Fibroblast of lung (primary cell): ENCODE data around the gene MCTP1. TPM values are rescaled to one million over a fixed set of nuclear protein-coding genes. Genes with fewer than 3 reads are reported as not detected.
"Not testable (repeated sequence)": the region's sequence is repeated elsewhere in the genome, so short reads cannot be mapped to it uniquely, and the experiment has no call there.

Experiments
- DNase-seq, 2 donors: peaks; one replicate each; pipeline versions ENCODE4 v3.0.0 to v3.0.0-alpha.2; 2010; ENCODE audit warnings: low read depth in 2 of 2
- H2AFZ ChIP-seq: 2 replicates; pipeline ENCODE4 v1.5.1; 2012; ENCODE audit warnings: low read length, control low read depth, inconsistent platforms
- H3K27ac ChIP-seq: 2 replicates; pipeline ENCODE4 v1.5.1; 2011; ENCODE audit warnings: low read length, control low read depth; ENCODE audit not compliant: insufficient read depth
- H3K27me3 ChIP-seq: 2 replicates; pipeline ENCODE4 v1.5.1; 2011; ENCODE audit warnings: mild to moderate bottlenecking, low read length; ENCODE audit not compliant: control insufficient read depth, insufficient read depth
- H3K36me3 ChIP-seq: 2 replicates; pipeline ENCODE4 v1.5.1; 2011; ENCODE audit warnings: low read length; ENCODE audit not compliant: control insufficient read depth, insufficient read depth
- H3K4me1 ChIP-seq: 2 replicates; pipeline ENCODE4 v1.5.1; 2011; ENCODE audit warnings: low read length; ENCODE audit not compliant: control insufficient read depth, insufficient read depth; ENCODE audit errors: extremely low read depth
- H3K4me2 ChIP-seq: 2 replicates; pipeline ENCODE4 v1.5.1; 2011; ENCODE audit warnings: low read length, control low read depth; ENCODE audit not compliant: insufficient read depth; ENCODE audit errors: extremely low read depth
- H3K4me3 ChIP-seq, 4 experiments: fragments of 200-600 bp in 1 of 4; sonication (generic) in 1 of 4; replicated peaks in 1 of 4; 2 replicates each; pipeline ENCODE4 v1.5.1; 2011 to 2016; ENCODE audit warnings: low read length in 4 of 4, low read depth in 3 of 4, mild to moderate bottlenecking in 3 of 4, control low read depth in 2 of 4, inconsistent platforms in 1 of 4, mixed read lengths in 1 of 4; ENCODE audit not compliant: insufficient read depth in 1 of 4; ENCODE audit errors: control extremely low read depth in 1 of 4
- H3K79me2 ChIP-seq: 2 replicates; pipeline ENCODE4 v1.5.1; 2012; ENCODE audit warnings: mild to moderate bottlenecking, low read length, inconsistent platforms; ENCODE audit not compliant: control insufficient read depth, insufficient read depth
- H3K9ac ChIP-seq: 2 replicates; pipeline ENCODE4 v1.5.1; 2011; ENCODE audit warnings: mild to moderate bottlenecking, low read length, control low read depth; ENCODE audit not compliant: insufficient read depth
- H3K9me3 ChIP-seq: 2 replicates; pipeline ENCODE4 v1.5.1; 2012; ENCODE audit warnings: low read depth, low read length; ENCODE audit not compliant: control insufficient read depth, insufficient read depth
- H4K20me1 ChIP-seq: 2 replicates; pipeline ENCODE4 v1.5.1; 2011; ENCODE audit warnings: low read length; ENCODE audit not compliant: control insufficient read depth, insufficient read depth; ENCODE audit errors: extremely low read depth
- EZH2 ChIP-seq: IDR thresholded peaks from 2 replicates; pipeline ENCODE4 v1.5.1; 2012; ENCODE audit warnings: low read length, control low read depth, mild to moderate bottlenecking; ENCODE audit errors: missing control alignments
- polyA plus RNA-seq, 2 donors: library from polyadenylated mRNA; depleted of rRNA in 1 of 2; stranded (reverse) in 1 of 2; unstranded in 1 of 2; fragments of >200 nt; gene quantifications; 2 replicates each; pipeline ENCODE4 v1.2.1, GENCODE V29; 2011 to 2012; ENCODE audit warnings: missing spikeins in 1 of 2
- total RNA-seq: library from RNA; depleted of rRNA; stranded (reverse); fragments of >200 nt; gene quantifications from 2 replicates; pipeline ENCODE4 v1.2.1, GENCODE V29; 2014
- TF ChIP-seq, protein P1 (sequence below), 2 donors: IDR thresholded peaks in 1 of 2; conservative IDR thresholded peaks in 1 of 2; 1 replicate in 1 of 2; 2 replicates in 1 of 2; pipeline ENCODE4 v1.5.1; 2011 to 2012; ENCODE audit warnings: low read length in 2 of 2, control low read depth in 1 of 2, inconsistent platforms in 1 of 2, low read depth in 1 of 2, mild to moderate bottlenecking in 1 of 2

MCTP1 gene
- total and polyA plus RNA-seq, 2 donors (not counting 1 experiment from before 2014, with no cell fraction given) = 0.78 to 7.9 TPM

GRCh38 chr5:94968507-94969095 lies 316.3 kb downstream of the MCTP1 start:
- Histone ChIP-seq H3K9ac (no peak overlapping the region), H2AFZ (no peak overlapping the region), H3K79me2 (no peaks in the 10 kb centered on the region), H3K27ac (no peak overlapping the region), H3K4me1 (no peaks in the 10 kb centered on the region), H3K27me3 (no peaks in the 10 kb centered on the region), H3K36me3 (no peaks in the 10 kb centered on the region), H3K4me3 (no peak overlapping the region), H4K20me1 (no peaks in the 10 kb centered on the region), H3K4me2 (no peak overlapping the region), H3K9me3 (no peaks in the 10 kb centered on the region)
- TF ChIP-seq, protein P1, sequence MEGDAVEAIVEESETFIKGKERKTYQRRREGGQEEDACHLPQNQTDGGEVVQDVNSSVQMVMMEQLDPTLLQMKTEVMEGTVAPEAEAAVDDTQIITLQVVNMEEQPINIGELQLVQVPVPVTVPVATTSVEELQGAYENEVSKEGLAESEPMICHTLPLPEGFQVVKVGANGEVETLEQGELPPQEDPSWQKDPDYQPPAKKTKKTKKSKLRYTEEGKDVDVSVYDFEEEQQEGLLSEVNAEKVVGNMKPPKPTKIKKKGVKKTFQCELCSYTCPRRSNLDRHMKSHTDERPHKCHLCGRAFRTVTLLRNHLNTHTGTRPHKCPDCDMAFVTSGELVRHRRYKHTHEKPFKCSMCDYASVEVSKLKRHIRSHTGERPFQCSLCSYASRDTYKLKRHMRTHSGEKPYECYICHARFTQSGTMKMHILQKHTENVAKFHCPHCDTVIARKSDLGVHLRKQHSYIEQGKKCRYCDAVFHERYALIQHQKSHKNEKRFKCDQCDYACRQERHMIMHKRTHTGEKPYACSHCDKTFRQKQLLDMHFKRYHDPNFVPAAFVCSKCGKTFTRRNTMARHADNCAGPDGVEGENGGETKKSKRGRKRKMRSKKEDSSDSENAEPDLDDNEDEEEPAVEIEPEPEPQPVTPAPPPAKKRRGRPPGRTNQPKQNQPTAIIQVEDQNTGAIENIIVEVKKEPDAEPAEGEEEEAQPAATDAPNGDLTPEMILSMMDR (conservative IDR thresholded peaks at IDR 0.05 in 1 of 2, IDR thresholded peaks at IDR 0.05 in 1 of 2; ENCODE audit: low read depth in 1 of 2, low read length in 2 of 2) = peak; percentile 61 to 67
- TF ChIP-seq EZH2 = no peak
- DNase-seq = peak; percentile 59 to 83

DNA sequence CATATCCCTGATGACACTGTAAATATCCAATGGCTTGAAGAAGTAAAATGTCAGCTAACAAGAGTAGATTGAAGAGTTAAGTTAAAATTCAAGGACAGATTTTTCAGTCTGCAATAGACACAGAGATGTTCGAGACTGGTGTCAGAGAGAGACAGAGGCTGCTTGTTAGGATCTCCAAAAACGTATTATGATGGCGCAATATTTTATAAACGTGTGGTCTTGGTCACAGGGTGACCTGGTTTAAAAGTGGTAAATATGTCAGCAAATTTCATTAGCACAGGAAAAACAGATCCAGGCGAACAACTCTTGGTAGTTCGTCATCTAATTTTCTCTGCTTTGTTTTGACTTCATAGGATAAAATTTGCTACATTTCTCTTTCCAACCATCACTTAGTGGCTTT lies 317.4 kb downstream of the MCTP1 start:
- Histone ChIP-seq H4K20me1 (no peaks in the 10 kb centered on the region), H3K79me2 (no peaks in the 10 kb centered on the region), H3K4me1 (no peaks in the 10 kb centered on the region), H3K27ac (no peak overlapping the region), H3K9me3 (no peaks in the 10 kb centered on the region), H2AFZ (no peak overlapping the region), H3K4me2 (no peak overlapping the region), H3K36me3 (no peaks in the 10 kb centered on the region), H3K9ac (no peak overlapping the region), H3K27me3 (no peaks in the 10 kb centered on the region), H3K4me3 (no peak overlapping the region)
- no peak for TF ChIP-seq EZH2
- TF ChIP-seq, protein P1 (conservative IDR thresholded peaks at IDR 0.05 in 1 of 2, IDR thresholded peaks at IDR 0.05 in 1 of 2; ENCODE audit: low read depth in 1 of 2, low read length in 2 of 2) = no peak
- DNase-seq = no peak

GRCh38 chr5:94959279-94959678 lies 325.6 kb downstream of the MCTP1 start:
- not testable (repeated sequence) for H3K4me3 ChIP-seq, H3K27ac ChIP-seq, H3K9me3 ChIP-seq, H3K36me3 ChIP-seq, H3K79me2 ChIP-seq, H3K27me3 ChIP-seq, H3K4me2 ChIP-seq, H4K20me1 ChIP-seq, H3K4me1 ChIP-seq, H3K9ac ChIP-seq, DNase-seq, H2AFZ ChIP-seq
